ENCODE data around the gene CLASP1.
"Not testable (repeated sequence)": the region's sequence is repeated elsewhere in the genome, so short reads cannot be mapped to it uniquely, and the experiment has no call there.

CLASP1 gene

DNA sequence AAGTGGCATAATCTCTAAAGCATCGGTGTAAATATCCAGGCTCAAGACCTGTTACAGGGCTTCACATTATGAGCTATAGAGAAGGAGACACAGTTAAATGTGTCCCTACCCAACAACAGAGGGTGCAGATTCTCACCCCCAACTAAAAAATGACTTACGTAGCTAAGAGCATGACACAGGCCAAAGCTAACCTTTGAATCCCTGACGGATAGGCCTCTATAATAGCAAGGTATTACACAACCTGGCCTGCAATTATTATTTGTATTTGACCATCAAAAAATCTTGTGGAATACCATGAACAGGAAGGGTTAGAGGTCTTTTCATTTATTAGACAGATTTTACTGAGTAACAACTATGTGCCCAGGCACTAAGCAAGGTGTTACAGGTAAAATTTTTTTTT is 73.5 kb downstream of the CLASP1 start:
- DNase-seq, result no peak

GRCh38 chr2:121570667-121571055 is 78.6 kb downstream of the CLASP1 start:
- no peak for DNase-seq

GRCh38 chr2:121570036-121570666 is 79.1 kb downstream of the CLASP1 start:
- no peak for DNase-seq

DNA sequence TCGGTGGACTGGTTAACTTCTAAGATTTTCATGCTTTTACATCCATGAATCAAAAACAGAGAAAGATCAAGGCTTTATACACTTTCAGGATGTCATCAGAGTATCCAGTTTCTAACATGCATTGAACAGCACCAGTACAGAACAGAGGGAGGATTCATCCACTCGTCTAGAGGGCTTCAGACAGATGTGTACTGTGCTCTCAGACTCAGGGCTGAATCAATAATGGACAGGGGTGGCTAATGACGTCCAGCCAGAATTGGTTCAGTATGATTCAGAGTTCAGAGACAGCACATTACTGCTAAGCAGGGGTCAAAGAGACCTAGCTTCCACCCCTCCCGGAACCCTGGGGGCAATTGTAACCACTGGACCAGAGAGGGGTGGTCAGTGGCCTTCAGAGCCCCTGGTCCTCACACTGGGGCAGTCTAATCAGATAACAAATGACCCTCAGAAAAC is 81.3 kb downstream of the CLASP1 start:
- no peak for DNase-seq

- DNase-seq, result no peak
These were observed 81.8 kb downstream of the CLASP1 start for GRCh38 chr2:121567452-121567851.

DNA sequence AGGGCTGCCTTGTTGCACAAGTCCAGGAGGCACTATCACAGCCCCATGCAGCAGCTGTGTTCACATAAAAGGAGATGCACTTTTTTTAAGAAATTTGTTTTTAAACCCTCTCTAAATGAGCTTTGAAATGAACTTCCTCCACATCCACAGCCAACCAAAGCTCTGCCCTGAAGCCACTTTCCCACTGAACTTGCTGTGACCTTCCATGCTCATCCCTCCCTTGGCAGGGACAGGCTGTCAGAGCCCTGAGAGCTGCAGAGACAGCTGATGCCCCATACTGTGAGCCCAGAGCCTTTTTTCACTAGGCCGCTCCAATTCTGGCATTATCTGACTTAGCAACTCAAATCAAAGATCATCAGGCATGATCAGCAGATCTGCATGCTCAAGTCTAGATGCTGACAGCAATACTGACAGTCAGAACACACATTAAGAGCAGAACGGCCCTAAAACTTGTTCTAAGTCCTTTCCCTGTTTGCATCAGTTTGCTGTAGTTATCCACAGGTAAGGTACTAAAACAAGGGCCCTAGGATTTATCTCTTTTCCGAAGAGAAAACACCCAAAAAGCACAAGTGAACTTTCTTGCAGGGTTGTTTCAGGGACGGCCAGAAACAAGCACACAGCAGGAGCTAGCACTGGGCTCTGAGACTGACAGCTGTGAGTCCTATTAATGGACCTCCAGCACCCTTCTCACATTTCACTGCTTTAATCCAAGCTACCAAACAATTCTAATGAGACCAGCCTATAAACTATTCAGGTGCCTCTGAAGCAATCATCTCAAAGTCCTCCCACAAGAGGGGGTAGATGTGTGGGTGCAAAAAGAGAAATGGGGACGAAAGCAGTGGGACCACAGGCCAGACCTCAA is 83.6 kb downstream of the CLASP1 start:
- DNase-seq, result no peak

DNA sequence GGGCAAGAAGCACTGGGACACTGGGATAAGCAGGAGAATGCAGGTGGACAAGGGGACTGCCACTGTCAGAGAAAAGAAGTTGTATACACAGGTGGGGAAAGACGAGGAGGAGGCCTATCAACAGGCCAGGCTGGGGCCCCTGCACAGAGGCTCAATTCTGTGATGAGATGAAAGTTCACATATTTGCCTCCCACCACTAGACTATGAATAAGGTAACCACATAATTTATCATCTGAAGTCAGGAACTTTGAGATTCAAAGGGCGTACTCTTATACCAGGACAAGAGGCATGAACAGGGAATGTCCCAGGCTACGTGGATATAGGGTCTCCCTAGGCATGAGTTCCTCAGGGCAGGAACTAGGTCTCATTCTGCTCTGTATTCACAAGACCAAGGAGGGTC is 84.4 kb downstream of the CLASP1 start:
- no peak for DNase-seq

- not testable (repeated sequence) for DNase-seq
These were observed 85.5 kb downstream of the CLASP1 start for GRCh38 chr2:121563754-121564153.

- DNase-seq, result no peak
These were observed 86.7 kb downstream of the CLASP1 start for GRCh38 chr2:121562269-121563176.

- peak; percentile 15 for DNase-seq
These were observed 87.5 kb downstream of the CLASP1 start for GRCh38 chr2:121561617-121562268.

GRCh38 chr2:121558329-121558728 is 90.9 kb downstream of the CLASP1 start:
- no peak for DNase-seq

DNA sequence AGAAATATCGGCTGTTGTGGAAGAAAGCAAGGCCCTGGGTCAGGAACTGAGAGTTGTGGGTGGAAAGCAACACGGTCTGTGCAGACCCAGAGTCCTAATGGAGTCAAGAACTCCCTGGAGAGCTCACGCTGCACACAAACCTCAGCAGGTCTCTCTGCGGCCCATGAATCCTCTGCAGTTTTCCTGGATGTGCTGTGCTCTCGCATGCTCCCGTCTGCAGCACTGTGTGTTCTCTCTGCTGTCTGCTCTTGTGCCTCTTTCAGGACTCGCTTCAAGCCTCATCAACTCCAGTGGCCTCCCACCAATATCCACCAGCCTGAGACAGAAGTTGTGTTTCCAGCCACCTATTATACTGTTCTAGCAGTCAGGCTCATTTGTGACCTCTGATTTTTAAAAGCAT is 94.3 kb downstream of the CLASP1 start:
- no peak for DNase-seq

GRCh38 chr2:121552477-121553180 is 96.6 kb downstream of the CLASP1 start:
- DNase-seq, result not testable (repeated sequence)

- no peak for DNase-seq
These were observed 98.6 kb downstream of the CLASP1 start for GRCh38 chr2:121550669-121551068.

GRCh38 chr2:121547646-121548045 is 101.6 kb downstream of the CLASP1 start:
- no peak for DNase-seq

- DNase-seq, result no peak
These were observed 103.3 kb downstream of the CLASP1 start for GRCh38 chr2:121545913-121546312.

GRCh38 chr2:121545257-121545656 is 104.0 kb downstream of the CLASP1 start:
- no peak for DNase-seq

GRCh38 chr2:121541495-121541894 is 107.8 kb downstream of the CLASP1 start:
- no peak for DNase-seq

DNA sequence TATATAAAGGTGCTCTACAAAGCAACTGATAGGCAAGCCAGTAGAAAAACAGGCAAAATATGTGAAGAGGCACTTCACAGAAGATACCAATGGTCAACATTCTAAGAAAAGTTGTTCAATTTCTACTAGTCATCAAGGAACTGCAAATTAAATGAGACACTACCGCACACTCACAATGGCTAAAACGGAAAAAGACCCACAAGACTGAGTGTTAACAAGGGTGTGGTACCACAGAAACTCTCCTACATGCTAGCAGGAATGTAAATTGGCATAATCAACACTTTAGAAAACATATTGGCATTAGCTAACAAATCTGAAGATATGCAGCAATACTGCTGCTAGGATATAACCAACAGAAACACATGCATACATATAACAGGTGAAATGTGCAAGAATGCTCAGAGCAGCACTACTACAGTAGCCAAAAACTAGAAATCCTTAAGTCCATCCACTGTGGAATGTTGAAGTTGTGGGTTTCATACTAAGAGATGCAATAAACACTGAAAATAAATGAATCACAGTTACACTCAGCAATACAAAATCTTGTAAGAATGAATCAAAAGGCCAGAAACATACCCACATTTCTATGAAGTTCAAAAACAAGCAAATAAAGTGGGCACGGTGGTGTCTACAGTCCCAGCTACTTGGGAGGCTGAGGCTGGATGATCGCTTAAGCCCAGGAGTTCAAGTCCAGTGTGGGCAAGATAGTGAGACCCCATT is 109.4 kb downstream of the CLASP1 start:
- no peak for DNase-seq

- DNase-seq, result no peak
These were observed 112.3 kb downstream of the CLASP1 start for GRCh38 chr2:121536850-121537557.

- DNase-seq, result no peak
These were observed 112.9 kb downstream of the CLASP1 start for GRCh38 chr2:121536347-121536746.

Measured in NCI-H226 (cell line).